Loucy (cell line): Measurements from ENCODE around the gene FAT2.

ENCODE experiments used
- H2AFZ ChIP-seq: fragments of 200-600 bp; sonication (generic); 2 replicates; pipeline ENCODE4 v1.6.0; 2016; ENCODE audit warnings: antibody characterized with exemption, mild to moderate bottlenecking, low read length, moderate library complexity
- H3F3A ChIP-seq: fragments of 200-600 bp; 2 replicates; pipeline ENCODE4 v1.6.0; 2016; ENCODE audit warnings: antibody characterized with exemption, low read depth, mild to moderate bottlenecking
- H3K27me3 ChIP-seq: fragments of 200-600 bp; sonication (generic); 2 replicates; pipeline ENCODE4 v1.6.1; 2014; ENCODE audit warnings: low read length, mild to moderate bottlenecking; ENCODE audit not compliant: insufficient read depth, poor library complexity, severe bottlenecking
- H3K36me3 ChIP-seq: fragments of 200-600 bp; sonication (generic); 2 replicates; pipeline ENCODE4 v1.6.1; 2016; ENCODE audit warnings: low read length; ENCODE audit not compliant: insufficient read depth
- H3K4me1 ChIP-seq: fragments of 200-600 bp; sonication (generic); 2 replicates; pipeline ENCODE4 v1.5.1; 2014; ENCODE audit warnings: low read length, mild to moderate bottlenecking; ENCODE audit not compliant: insufficient read depth, poor library complexity, severe bottlenecking
- H3K4me2 ChIP-seq: fragments of 200-600 bp; sonication (generic); 2 replicates; pipeline ENCODE4 v1.6.0; 2014; ENCODE audit warnings: antibody characterized with exemption, low read length, low read depth, mild to moderate bottlenecking; ENCODE audit not compliant: poor library complexity, severe bottlenecking
- H3K4me3 ChIP-seq: fragments of 200-600 bp; sonication (generic); 2 replicates; pipeline ENCODE4 v1.5.1; 2014; ENCODE audit warnings: low read length, mild to moderate bottlenecking, mixed read lengths; ENCODE audit not compliant: poor library complexity, severe bottlenecking
- H3K79me2 ChIP-seq: fragments of 200-600 bp; sonication (generic); 2 replicates; pipeline ENCODE4 v1.6.1; 2014; ENCODE audit warnings: low read length; ENCODE audit not compliant: insufficient read depth
- H3K9ac ChIP-seq: fragments of 200-600 bp; sonication (generic); 2 replicates; pipeline ENCODE4 v1.6.0; 2014; ENCODE audit warnings: mild to moderate bottlenecking, low read depth, low read length, moderate library complexity; ENCODE audit not compliant: poor library complexity, severe bottlenecking
- H3K9me2 ChIP-seq: fragments of 200-600 bp; sonication (generic); replicated peaks from 2 replicates; pipeline ENCODE4 v1.6.1; 2016; ENCODE audit warnings: low read depth, low read length, mixed read lengths
- H3K9me3 ChIP-seq: fragments of 200-600 bp; sonication (generic); 2 replicates; pipeline ENCODE4 v1.6.1; 2014; ENCODE audit warnings: mild to moderate bottlenecking, antibody characterized with exemption, low read length, low read depth; ENCODE audit not compliant: insufficient read depth
- H4K20me1 ChIP-seq: fragments of 200-600 bp; sonication (generic); 2 replicates; pipeline ENCODE4 v1.6.0; 2014; ENCODE audit warnings: antibody characterized with exemption, low read length, mild to moderate bottlenecking; ENCODE audit not compliant: insufficient read depth, poor library complexity, severe bottlenecking
- EZH2phosphoT487 ChIP-seq: fragments of 200-600 bp; IDR thresholded peaks from 2 replicates; pipeline ENCODE4 v1.6.1; 2018; ENCODE audit warnings: antibody characterized with exemption, mild to moderate bottlenecking, moderate library complexity, borderline replicate concordance
- TF ChIP-seq, protein P1 (sequence below): fragments of 200-600 bp; sonication (generic); conservative IDR thresholded peaks from 2 replicates; pipeline ENCODE4 v1.5.1; 2014; ENCODE audit warnings: mild to moderate bottlenecking, antibody characterized with exemption, low read length

FAT2 gene

DNA sequence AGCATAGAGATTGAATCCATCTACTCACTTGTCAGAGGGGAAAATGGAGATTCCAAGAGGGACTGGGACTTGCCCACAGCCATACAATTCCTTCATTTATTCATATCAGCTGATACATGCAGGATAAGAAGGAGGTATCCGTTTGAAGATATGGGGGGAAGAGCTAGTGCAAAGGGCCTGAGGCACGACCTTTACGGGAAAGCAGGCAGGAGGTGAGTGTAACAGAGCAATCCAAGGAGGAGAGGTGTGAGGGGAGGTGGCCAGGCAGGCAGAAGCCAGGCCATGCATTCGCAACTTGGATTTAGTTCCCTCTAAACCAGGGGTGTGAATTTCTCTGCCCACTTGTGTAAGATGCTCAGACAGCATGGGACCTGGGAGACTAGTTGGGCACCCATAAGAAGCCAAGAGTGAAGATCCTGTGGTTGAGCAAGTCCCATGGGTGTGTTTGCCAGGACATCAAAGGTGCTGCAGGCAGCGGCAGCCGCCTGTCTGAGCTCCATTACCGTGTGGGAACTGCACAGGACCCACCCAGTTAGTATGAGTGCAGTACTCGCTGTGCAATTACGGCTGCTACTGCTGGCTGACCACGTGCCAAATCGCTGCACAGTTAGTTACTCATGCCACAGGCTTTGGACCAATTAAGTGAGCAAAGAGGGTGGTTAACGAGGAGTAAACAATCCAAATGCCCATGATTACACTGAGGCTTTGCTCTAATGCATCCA, 31.4 kb upstream of the FAT2 start:
- Histone ChIP-seq H3K79me2 (no peaks in the 10 kb centered on the region), H3K9me3 (no peaks in the 10 kb centered on the region), H3K9ac (no peak overlapping the region), H3K27me3 (no peaks in the 10 kb centered on the region), H3F3A (no peaks in the 10 kb centered on the region), H3K9me2 (no peaks in the 10 kb centered on the region), H2AFZ (no peak overlapping the region), H3K36me3 (no peaks in the 10 kb centered on the region), H3K4me1 (no peaks in the 10 kb centered on the region), H3K4me2 (no peak overlapping the region), H4K20me1 (no peaks in the 10 kb centered on the region), H3K4me3 (no peak overlapping the region)
- no peak for TF ChIP-seq EZH2phosphoT487
- TF ChIP-seq, protein P1, sequence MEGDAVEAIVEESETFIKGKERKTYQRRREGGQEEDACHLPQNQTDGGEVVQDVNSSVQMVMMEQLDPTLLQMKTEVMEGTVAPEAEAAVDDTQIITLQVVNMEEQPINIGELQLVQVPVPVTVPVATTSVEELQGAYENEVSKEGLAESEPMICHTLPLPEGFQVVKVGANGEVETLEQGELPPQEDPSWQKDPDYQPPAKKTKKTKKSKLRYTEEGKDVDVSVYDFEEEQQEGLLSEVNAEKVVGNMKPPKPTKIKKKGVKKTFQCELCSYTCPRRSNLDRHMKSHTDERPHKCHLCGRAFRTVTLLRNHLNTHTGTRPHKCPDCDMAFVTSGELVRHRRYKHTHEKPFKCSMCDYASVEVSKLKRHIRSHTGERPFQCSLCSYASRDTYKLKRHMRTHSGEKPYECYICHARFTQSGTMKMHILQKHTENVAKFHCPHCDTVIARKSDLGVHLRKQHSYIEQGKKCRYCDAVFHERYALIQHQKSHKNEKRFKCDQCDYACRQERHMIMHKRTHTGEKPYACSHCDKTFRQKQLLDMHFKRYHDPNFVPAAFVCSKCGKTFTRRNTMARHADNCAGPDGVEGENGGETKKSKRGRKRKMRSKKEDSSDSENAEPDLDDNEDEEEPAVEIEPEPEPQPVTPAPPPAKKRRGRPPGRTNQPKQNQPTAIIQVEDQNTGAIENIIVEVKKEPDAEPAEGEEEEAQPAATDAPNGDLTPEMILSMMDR = no peak

DNA sequence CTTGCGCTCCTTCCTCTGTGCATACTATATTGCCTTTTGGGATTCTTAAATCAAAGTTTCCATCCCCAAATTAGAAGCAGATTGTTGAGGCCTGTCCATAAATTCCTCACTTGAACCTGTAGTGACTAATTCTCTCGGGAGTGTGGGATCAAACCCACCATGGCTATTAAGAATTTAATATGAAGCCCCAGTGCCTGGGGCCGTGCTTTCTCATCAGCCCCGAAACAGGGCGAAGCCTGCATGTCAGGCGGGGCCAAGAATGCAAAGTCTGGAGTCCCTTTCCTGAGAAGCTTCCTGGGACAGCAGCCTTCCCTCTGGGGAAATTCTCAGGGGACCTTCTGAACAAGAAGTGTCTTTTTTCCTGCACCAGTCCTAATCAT, 29.3 kb upstream of the FAT2 start:
- no peaks in the 10 kb centered on the region for H3K9me3 ChIP-seq
- H4K20me1 ChIP-seq = no peaks in the 10 kb centered on the region
- H3K4me1 ChIP-seq = no peaks in the 10 kb centered on the region
- TF ChIP-seq, protein P1 = no peak
- TF ChIP-seq EZH2phosphoT487 = no peak
- no peaks in the 10 kb centered on the region for H3F3A ChIP-seq
- H3K36me3 ChIP-seq = no peaks in the 10 kb centered on the region
- no peaks in the 10 kb centered on the region for H3K27me3 ChIP-seq
- H3K79me2 ChIP-seq = no peaks in the 10 kb centered on the region
- no peak overlapping the region for H3K4me3 ChIP-seq
- no peaks in the 10 kb centered on the region for H3K9me2 ChIP-seq
- no peak overlapping the region for H2AFZ ChIP-seq
- H3K9ac ChIP-seq = no peak overlapping the region
- H3K4me2 ChIP-seq = no peak overlapping the region

DNA sequence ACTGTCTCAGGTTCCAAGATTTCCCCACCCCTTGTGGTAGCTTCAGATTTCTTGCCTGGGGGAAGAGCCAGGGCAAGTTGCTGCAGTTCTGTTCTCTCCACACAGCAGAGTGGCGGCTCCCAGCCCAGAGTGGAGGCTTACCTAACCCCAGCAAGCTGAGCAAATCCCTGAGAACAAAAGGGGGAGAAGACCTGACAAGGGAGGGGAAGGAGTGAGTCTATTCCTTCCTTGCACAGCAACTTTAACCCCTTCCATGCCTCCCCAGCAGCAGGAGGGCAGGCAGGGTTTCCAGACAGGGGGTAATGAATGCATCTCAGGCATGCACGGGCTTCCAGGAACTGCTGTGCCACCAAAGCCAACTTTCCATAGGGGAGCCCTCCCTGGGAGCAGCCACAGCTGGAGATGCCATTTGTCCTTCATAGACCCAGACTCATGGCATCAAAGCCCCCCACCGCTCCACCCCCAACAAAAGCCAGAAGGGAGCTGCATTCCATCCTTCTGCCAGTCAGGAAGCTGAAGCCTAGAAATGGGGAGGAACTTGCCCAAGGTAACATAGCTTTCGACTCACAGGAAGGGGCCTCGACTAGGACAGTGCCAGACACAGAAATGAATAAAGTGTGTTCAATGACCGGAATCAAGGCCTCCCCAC, 28.8 kb upstream of the FAT2 start:
- no peaks in the 10 kb centered on the region for H3K36me3 ChIP-seq
- H3K4me2 ChIP-seq = no peak overlapping the region
- H2AFZ ChIP-seq = no peak overlapping the region
- H3K9me2 ChIP-seq = no peaks in the 10 kb centered on the region
- H3K9ac ChIP-seq = no peak overlapping the region
- H3F3A ChIP-seq = no peaks in the 10 kb centered on the region
- no peak overlapping the region for H3K4me3 ChIP-seq
- H3K27me3 ChIP-seq = no peaks in the 10 kb centered on the region
- H4K20me1 ChIP-seq = no peaks in the 10 kb centered on the region
- TF ChIP-seq EZH2phosphoT487 = no peak
- TF ChIP-seq, protein P1 = no peak
- no peaks in the 10 kb centered on the region for H3K4me1 ChIP-seq
- H3K79me2 ChIP-seq = no peaks in the 10 kb centered on the region
- H3K9me3 ChIP-seq = no peaks in the 10 kb centered on the region
